DOHH2 (cell line): ENCODE results near the gene FAM98A.

Experiments
- H3F3A ChIP-seq: fragments of 200-600 bp; sonication (generic), shearing (Covaris generic); 2 replicates; pipeline ENCODE4 v1.6.0; 2016; ENCODE audit warnings: antibody characterized with exemption, mild to moderate bottlenecking; ENCODE audit not compliant: control insufficient read depth, insufficient read depth
- H3K27ac ChIP-seq: fragments of 200-600 bp; sonication (generic); 2 replicates; pipeline ENCODE4 v1.5.1; 2014; ENCODE audit warnings: low read depth, mild to moderate bottlenecking, low read length, moderate library complexity
- H3K27me3 ChIP-seq: fragments of 200-600 bp; sonication (generic); 2 replicates; pipeline ENCODE4 v1.6.1; 2014; ENCODE audit warnings: mild to moderate bottlenecking, low read length, mixed read lengths; ENCODE audit not compliant: control insufficient read depth
- H3K36me3 ChIP-seq: fragments of 200-600 bp; sonication (generic); 2 replicates; pipeline ENCODE4 v1.6.1; 2014; ENCODE audit warnings: mild to moderate bottlenecking, low read length, moderate library complexity, mixed read lengths; ENCODE audit not compliant: control insufficient read depth
- H3K4me1 ChIP-seq: fragments of 200-600 bp; sonication (generic); 2 replicates; pipeline ENCODE4 v1.6.1; 2014; ENCODE audit warnings: mild to moderate bottlenecking, low read length, mixed read lengths; ENCODE audit not compliant: control insufficient read depth
- H3K4me2 ChIP-seq: fragments of 200-600 bp; sonication (generic); 2 replicates; pipeline ENCODE4 v1.6.0; 2014; ENCODE audit warnings: mild to moderate bottlenecking, low read length, moderate library complexity
- H3K4me3 ChIP-seq: fragments of 200-600 bp; sonication (generic); 2 replicates; pipeline ENCODE4 v1.5.1; 2014; ENCODE audit warnings: mild to moderate bottlenecking, low read length, mixed read lengths
- H3K79me2 ChIP-seq: fragments of 200-600 bp; sonication (generic); 2 replicates; pipeline ENCODE4 v1.6.1; 2014; ENCODE audit warnings: mild to moderate bottlenecking, low read length, mixed read lengths; ENCODE audit not compliant: control insufficient read depth
- H3K9me2 ChIP-seq: fragments of 200-600 bp; sonication (generic); replicated peaks from 2 replicates; pipeline ENCODE4 v1.6.1; 2014; ENCODE audit warnings: mild to moderate bottlenecking, low read length, mixed read lengths; ENCODE audit not compliant: control insufficient read depth
- H3K9me3 ChIP-seq: fragments of 200-600 bp; sonication (generic); 2 replicates; pipeline ENCODE4 v1.6.1; 2014; ENCODE audit warnings: antibody characterized with exemption, low read length, mixed read lengths; ENCODE audit not compliant: control insufficient read depth, insufficient read depth
- H4K20me1 ChIP-seq: fragments of 200-600 bp; sonication (generic); 2 replicates; pipeline ENCODE4 v1.6.0; 2014; ENCODE audit warnings: low read depth, mild to moderate bottlenecking, antibody characterized with exemption, low read length, moderate library complexity; ENCODE audit not compliant: control insufficient read depth, insufficient read depth
- CTCF ChIP-seq: fragments of 200-600 bp; sonication (generic); IDR thresholded peaks from one replicate; pipeline ENCODE4 v1.5.1; 2014; ENCODE audit warnings: antibody characterized with exemption, mild to moderate bottlenecking, low read depth, low read length; ENCODE audit not compliant: poor library complexity, severe bottlenecking
- EZH2phosphoT487 ChIP-seq: fragments of 200-600 bp; sonication (generic); IDR thresholded peaks from 2 replicates; pipeline ENCODE4 v1.6.1; 2017; ENCODE audit warnings: borderline replicate concordance, mild to moderate bottlenecking, antibody characterized with exemption, low read length, moderate library complexity, mixed read lengths

FAM98A gene

GRCh38 chr2:33617989-33618388 lies 18.9 kb upstream of the FAM98A start:
- H3K27me3 ChIP-seq: no peaks in the 10 kb centered on the region
- H3K36me3 ChIP-seq: no peaks in the 10 kb centered on the region
- H4K20me1 ChIP-seq: no peaks in the 10 kb centered on the region
- no peaks in the 10 kb centered on the region for H3K9me2 ChIP-seq
- TF ChIP-seq EZH2phosphoT487 (no peak), CTCF (no peak)
- H3K4me2 ChIP-seq: no peak overlapping the region
- no peak overlapping the region for H3K4me3 ChIP-seq
- peaks cover 8% of the 10 kb centered on the region for H3K9me3 ChIP-seq
- H3K4me1 ChIP-seq: no peaks in the 10 kb centered on the region
- H3K27ac ChIP-seq: no peak overlapping the region
- no peaks in the 10 kb centered on the region for H3K79me2 ChIP-seq
- no peaks in the 10 kb centered on the region for H3F3A ChIP-seq

- H4K20me1 ChIP-seq: no peaks in the 10 kb centered on the region
- H3K36me3 ChIP-seq: no peaks in the 10 kb centered on the region
- H3F3A ChIP-seq: no peaks in the 10 kb centered on the region
- H3K27me3 ChIP-seq: no peaks in the 10 kb centered on the region
- no peaks in the 10 kb centered on the region for H3K79me2 ChIP-seq
- peaks cover 8% of the 10 kb centered on the region for H3K9me3 ChIP-seq
- H3K9me2 ChIP-seq: no peaks in the 10 kb centered on the region
- H3K4me3 ChIP-seq: no peak overlapping the region
- H3K4me2 ChIP-seq: no peak overlapping the region
- H3K27ac ChIP-seq: no peak overlapping the region
- no peaks in the 10 kb centered on the region for H3K4me1 ChIP-seq
- no peak for TF ChIP-seq EZH2phosphoT487
- no peak for TF ChIP-seq CTCF
These were observed 18.3 kb upstream of the FAM98A start for GRCh38 chr2:33617401-33617800.

- Histone ChIP-seq H3F3A (no peaks in the 10 kb centered on the region), H3K79me2 (no peaks in the 10 kb centered on the region), H3K9me3 (peaks cover 8% of the 10 kb centered on the region), H4K20me1 (no peaks in the 10 kb centered on the region), H3K27ac (no peak overlapping the region), H3K4me2 (no peak overlapping the region), H3K9me2 (no peaks in the 10 kb centered on the region), H3K4me1 (no peaks in the 10 kb centered on the region), H3K27me3 (no peaks in the 10 kb centered on the region), H3K4me3 (no peak overlapping the region), H3K36me3 (no peaks in the 10 kb centered on the region)
- TF ChIP-seq CTCF: no peak
- no peak for TF ChIP-seq EZH2phosphoT487
These were observed 17.8 kb upstream of the FAM98A start for GRCh38 chr2:33616873-33617272.

GRCh38 chr2:33614190-33614589 lies 15.1 kb upstream of the FAM98A start:
- Histone ChIP-seq H3K4me3 (no peak overlapping the region), H3K27ac (no peak overlapping the region), H3F3A (no peaks in the 10 kb centered on the region), H3K9me3 (peaks cover 7% of the 10 kb centered on the region), H3K4me2 (no peak overlapping the region), H4K20me1 (no peaks in the 10 kb centered on the region), H3K79me2 (no peaks in the 10 kb centered on the region), H3K9me2 (no peaks in the 10 kb centered on the region), H3K4me1 (no peaks in the 10 kb centered on the region), H3K36me3 (no peaks in the 10 kb centered on the region), H3K27me3 (no peaks in the 10 kb centered on the region)
- TF ChIP-seq EZH2phosphoT487 (no peak), CTCF (no peak)
